ENCODE measurements around the gene MEAF6.

MEAF6 gene

GRCh38 chr1:37473431-37474045, 41.0 kb downstream of the MEAF6 start:
- no peak for TF ChIP-seq POLR2AphosphoS5 (IDR thresholded peaks at IDR 0.05; ENCODE audit: low read depth)
- no peak for TF ChIP-seq GABPA (IDR thresholded peaks at IDR 0.05; ENCODE audit: low read depth)
- no peak for TF ChIP-seq SPI1 (IDR thresholded peaks at IDR 0.05; ENCODE audit: borderline replicate concordance, low read depth)
- no peak for TF ChIP-seq REST (IDR thresholded peaks at IDR 0.05; ENCODE audit: insufficient replicate concordance, low read depth)
- TF ChIP-seq CTCF (IDR thresholded peaks at IDR 0.05; ENCODE audit: insufficient read depth, low read length): no peak
- Histone ChIP-seq H3K27ac (replicated peaks) (no peak overlapping the region), H3K4me3 (replicated peaks; ENCODE audit: insufficient read depth, low read length) (peak overlapping the region; percentile 70), H3K27me3 (ENCODE audit: insufficient read depth, poor library complexity, severe bottlenecking) (no peaks in the 10 kb centered on the region)
- no peak for DNase-seq (ENCODE audit: low read depth in 1 of 2, low spot score in 1 of 2)

- TF ChIP-seq GABPA (IDR thresholded peaks at IDR 0.05; ENCODE audit: low read depth): no peak
- no peak for TF ChIP-seq SPI1 (IDR thresholded peaks at IDR 0.05; ENCODE audit: borderline replicate concordance, low read depth)
- no peak for TF ChIP-seq CTCF (IDR thresholded peaks at IDR 0.05; ENCODE audit: insufficient read depth, low read length)
- no peak for TF ChIP-seq REST (IDR thresholded peaks at IDR 0.05; ENCODE audit: insufficient replicate concordance, low read depth)
- no peak for TF ChIP-seq POLR2AphosphoS5 (IDR thresholded peaks at IDR 0.05; ENCODE audit: low read depth)
- no peak overlapping the region for H3K27ac ChIP-seq (replicated peaks)
- no peak overlapping the region for H3K4me3 ChIP-seq (replicated peaks; ENCODE audit: insufficient read depth, low read length)
- no peak for DNase-seq (ENCODE audit: low read depth in 1 of 2, low spot score in 1 of 2)
- no peaks in the 10 kb centered on the region for H3K27me3 ChIP-seq (ENCODE audit: insufficient read depth, poor library complexity, severe bottlenecking)
Measured at GRCh38 chr1:37472994-37473393, 41.6 kb downstream of the MEAF6 start.

GRCh38 chr1:37472281-37472680, 42.3 kb downstream of the MEAF6 start:
- TF ChIP-seq POLR2AphosphoS5 (IDR thresholded peaks at IDR 0.05; ENCODE audit: low read depth) (no peak), CTCF (IDR thresholded peaks at IDR 0.05; ENCODE audit: insufficient read depth, low read length) (no peak), REST (IDR thresholded peaks at IDR 0.05; ENCODE audit: insufficient replicate concordance, low read depth) (no peak), GABPA (IDR thresholded peaks at IDR 0.05; ENCODE audit: low read depth) (no peak), SPI1 (IDR thresholded peaks at IDR 0.05; ENCODE audit: borderline replicate concordance, low read depth) (no peak)
- DNase-seq (ENCODE audit: low read depth in 1 of 2, low spot score in 1 of 2): no peak
- Histone ChIP-seq H3K27ac (replicated peaks) (no peak overlapping the region), H3K4me3 (replicated peaks; ENCODE audit: insufficient read depth, low read length) (no peak overlapping the region), H3K27me3 (ENCODE audit: insufficient read depth, poor library complexity, severe bottlenecking) (no peaks in the 10 kb centered on the region)

Data from HL-60 (cell line).